ENCODE results near the gene GBA3. TPM values are rescaled to one million over a fixed set of nuclear protein-coding genes. Genes with fewer than 3 reads are reported as not detected.

Gene GBA3
- total and polyA plus RNA-seq, 2 donors (not counting 3 experiments of a cell fraction or from before 2014, with no cell fraction given) = not detected

- DNase-seq (ENCODE audit: low read depth, low spot score) (no peak), FAIRE-seq (no peak)
- Histone ChIP-seq H3K9ac (replicated peaks; ENCODE audit: extremely low read depth, insufficient read depth, low read length) (no peak overlapping the region), H3K9me3 (replicated peaks; ENCODE audit: control insufficient read depth, insufficient read depth, low read length) (no peaks in the 10 kb centered on the region), H3K27ac (ENCODE audit: insufficient read depth, low read depth, low read length) (no peak overlapping the region), H2AFZ (ENCODE audit: low read depth, low read length) (no peak overlapping the region), H4K20me1 (replicated peaks; ENCODE audit: control insufficient read depth, extremely low read depth, insufficient read depth, low read length) (no peaks in the 10 kb centered on the region), H3K4me3 (replicated peaks in 1 of 3; ENCODE audit: insufficient read depth in 1 of 3, low read depth in 1 of 3, low read length in 3 of 3) (no peak overlapping the region), H3K4me2 (ENCODE audit: insufficient read depth, low read length) (no peak overlapping the region), H3K79me2 (ENCODE audit: control insufficient read depth, insufficient read depth, low read length) (no peaks in the 10 kb centered on the region), H3K9me1 (replicated peaks; ENCODE audit: control insufficient read depth, extremely low read depth, insufficient read depth, low read length) (no peaks in the 10 kb centered on the region), H3K36me3 (ENCODE audit: control insufficient read depth in 2 of 2, extremely low read depth in 1 of 2, insufficient read depth in 2 of 2, low read length in 2 of 2) (no peaks in the 10 kb centered on the region), H3K27me3 (ENCODE audit: control insufficient read depth in 2 of 2, insufficient read depth in 2 of 2, low read length in 2 of 2) (no peaks in the 10 kb centered on the region), H3K4me1 (ENCODE audit: control insufficient read depth, extremely low read depth, insufficient read depth, low read length) (no peaks in the 10 kb centered on the region)
- TF ChIP-seq JUN (IDR thresholded peaks at IDR 0.05; ENCODE audit: borderline replicate concordance, insufficient read depth, insufficient read length, low read depth) = no peak
- no peak for TF ChIP-seq MYC (IDR thresholded peaks at IDR 0.05; ENCODE audit: low read depth, low read length)
- TF ChIP-seq POLR2A (IDR thresholded peaks at IDR 0.05; ENCODE audit: low read depth, low read length) = no peak
- no peak for TF ChIP-seq POLR2AphosphoS5 (IDR thresholded peaks at IDR 0.05; ENCODE audit: insufficient read depth, low read depth, low read length)
- TF ChIP-seq GATA2 (IDR thresholded peaks at IDR 0.05; ENCODE audit: insufficient read depth, insufficient read length, low read depth, low read length) = no peak
- TF ChIP-seq MAX (IDR thresholded peaks at IDR 0.05; ENCODE audit: insufficient read depth, insufficient read length) = no peak
- TF ChIP-seq FOS (IDR thresholded peaks at IDR 0.05; ENCODE audit: borderline replicate concordance, insufficient read depth, low read length) = no peak
- ChIA-PET CTCF (no interaction called here), POLR2A (no interaction called here)
- no TSS peak for BruUV-seq (replicated peaks)
- dilution Hi-C loops (cut with MboI; ENCODE audit: extremely low pct_ligation_motif_present, low sequenced_read_pairs) (no loop called here), intact Hi-C loops (cut with micrococcal nuclease) (no loop called here)
These were observed 149.8 kb downstream of the GBA3 start for GRCh38 chr4:22842360-22843018.

- POLR2A ChIA-PET = no interaction called here
- Histone ChIP-seq H3K27ac (ENCODE audit: insufficient read depth, low read depth, low read length) (no peak overlapping the region), H3K4me2 (ENCODE audit: insufficient read depth, low read length) (no peak overlapping the region), H3K36me3 (ENCODE audit: control insufficient read depth in 2 of 2, extremely low read depth in 1 of 2, insufficient read depth in 2 of 2, low read length in 2 of 2) (no peaks in the 10 kb centered on the region), H3K9me1 (replicated peaks; ENCODE audit: control insufficient read depth, extremely low read depth, insufficient read depth, low read length) (no peaks in the 10 kb centered on the region), H3K9ac (replicated peaks; ENCODE audit: extremely low read depth, insufficient read depth, low read length) (no peak overlapping the region), H4K20me1 (replicated peaks; ENCODE audit: control insufficient read depth, extremely low read depth, insufficient read depth, low read length) (no peaks in the 10 kb centered on the region), H3K27me3 (ENCODE audit: control insufficient read depth in 2 of 2, insufficient read depth in 2 of 2, low read length in 2 of 2) (no peaks in the 10 kb centered on the region), H3K79me2 (ENCODE audit: control insufficient read depth, insufficient read depth, low read length) (no peaks in the 10 kb centered on the region), H3K4me1 (ENCODE audit: control insufficient read depth, extremely low read depth, insufficient read depth, low read length) (no peaks in the 10 kb centered on the region), H3K9me3 (replicated peaks; ENCODE audit: control insufficient read depth, insufficient read depth, low read length) (no peaks in the 10 kb centered on the region), H2AFZ (ENCODE audit: low read depth, low read length) (no peak overlapping the region), H3K4me3 (replicated peaks in 1 of 3; ENCODE audit: insufficient read depth in 1 of 3, low read depth in 1 of 3, low read length in 3 of 3) (no peak overlapping the region)
- no TSS peak for BruUV-seq (replicated peaks)
- DNase-seq (ENCODE audit: low read depth, low spot score) = no peak
- intact Hi-C loops (cut with micrococcal nuclease) = no loop called here
- CTCF ChIA-PET = no interaction called here
- TF ChIP-seq JUN (IDR thresholded peaks at IDR 0.05; ENCODE audit: borderline replicate concordance, insufficient read depth, insufficient read length, low read depth) = no peak
- no peak for TF ChIP-seq POLR2A (IDR thresholded peaks at IDR 0.05; ENCODE audit: low read depth, low read length)
- TF ChIP-seq MAX (IDR thresholded peaks at IDR 0.05; ENCODE audit: insufficient read depth, insufficient read length) = no peak
- TF ChIP-seq EZH2 (IDR thresholded peaks at IDR 0.05; ENCODE audit: borderline replicate concordance, low read depth, low read length, severe bottlenecking) = no peak
- TF ChIP-seq GATA2 (IDR thresholded peaks at IDR 0.05; ENCODE audit: insufficient read depth, insufficient read length, low read depth, low read length) = no peak
- TF ChIP-seq MYC (IDR thresholded peaks at IDR 0.05; ENCODE audit: low read depth, low read length) = no peak
- no peak for TF ChIP-seq FOS (IDR thresholded peaks at IDR 0.05; ENCODE audit: borderline replicate concordance, insufficient read depth, low read length)
- TF ChIP-seq CTCF (IDR thresholded peaks at IDR 0.05; ENCODE audit: extremely low read depth in 1 of 2, insufficient read depth in 1 of 2, low read depth in 1 of 2, low read length in 2 of 2) = no peak
- FAIRE-seq = no peak
- dilution Hi-C loops (cut with MboI; ENCODE audit: extremely low pct_ligation_motif_present, low sequenced_read_pairs) = no loop called here
These were observed 155.6 kb downstream of the GBA3 start for GRCh38 chr4:22848332-22848731.

Data from endothelial cell of umbilical vein (primary cell).